Measurements from ENCODE around the gene CRACR2A. TPM values are rescaled to one million over a fixed set of nuclear protein-coding genes. Genes with fewer than 3 reads are reported as not detected.
A peak's percentile ranks its signal among the peaks of the same experiment; 100 is the strongest.

The CRACR2A gene
- total and polyA plus RNA-seq, 2 of the 8 experiments (the other 6 are each of a cell fraction or from before 2014, with no cell fraction given) = 0.85 to 3.2 TPM

- H2BK120ac ChIP-seq (replicated peaks; ENCODE audit: low read depth, low read length) = no peak overlapping the region
- DNase-seq (ENCODE audit: low read depth in 1 of 2, low spot score in 2 of 2) (peak in 1 of 2 experiments; percentile 23), FAIRE-seq (no peak)
- no peak overlapping the region for H3K27ac ChIP-seq (ENCODE audit: low read depth, low read length)
- no peak overlapping the region for H2BK5ac ChIP-seq (ENCODE audit: low read depth, low read length)
- no peaks in the 10 kb centered on the region for H4K20me1 ChIP-seq (replicated peaks in 1 of 2; ENCODE audit: control insufficient read depth in 1 of 2, insufficient read depth in 2 of 2, low read length in 2 of 2)
- no peaks in the 10 kb centered on the region for H3K27me3 ChIP-seq (replicated peaks in 1 of 4; ENCODE audit: control insufficient read depth in 3 of 4, extremely low read depth in 1 of 4, insufficient read depth in 3 of 4, low read length in 3 of 4)
- no peak overlapping the region for H2BK12ac ChIP-seq (ENCODE audit: low read depth, low read length)
- H3K9me3 ChIP-seq (ENCODE audit: insufficient read depth in 2 of 2, low read depth in 1 of 2, low read length in 1 of 2) = no peaks in the 10 kb centered on the region
- no peak overlapping the region for H3K4me2 ChIP-seq (ENCODE audit: insufficient read depth in 1 of 2, low read depth in 2 of 2, low read length in 2 of 2)
- no peak overlapping the region for H2BK15ac ChIP-seq (ENCODE audit: low read length)
- no peak overlapping the region for H4K5ac ChIP-seq (ENCODE audit: insufficient read length, low read depth, low read length)
- no peaks in the 10 kb centered on the region for H3K23me2 ChIP-seq (ENCODE audit: low read depth, low read length)
- H2AK5ac ChIP-seq (ENCODE audit: low read depth, low read length) = no peak overlapping the region
- no peaks in the 10 kb centered on the region for H3K4me1 ChIP-seq (replicated peaks in 1 of 4; ENCODE audit: control insufficient read depth in 3 of 4, insufficient read depth in 4 of 4, low read length in 3 of 4)
- H2BK20ac ChIP-seq (ENCODE audit: low read length) = no peak overlapping the region
- ChIA-PET CTCF (ENCODE audit: partially characterized antibody) (interaction anchor here (0.6 to 7.7 kb wide), 6 partner anchors 11 to 384 kb away, joined by 3 to 38 read pairs (median 4); no protein-coding TSS in a partner anchor), POLR2A (ENCODE audit: partially characterized antibody) (interaction anchor here (0.6 kb wide), 1 partner anchor 15 kb away, joined by 3 read pairs; no protein-coding TSS in a partner anchor)
- no peak overlapping the region for H3K4me3 ChIP-seq (ENCODE audit: extremely low read depth in 1 of 4, insufficient read depth in 2 of 4, low read depth in 3 of 4, low read length in 4 of 4)
- H4K8ac ChIP-seq (ENCODE audit: extremely low read depth, insufficient read depth, low read length) = no peak overlapping the region
- H3K14ac ChIP-seq (ENCODE audit: insufficient read length) = no peak overlapping the region
- TF ChIP-seq BRCA1 (IDR thresholded peaks at IDR 0.05; ENCODE audit: low read depth, low read length) (no peak), ASH2L (IDR thresholded peaks at IDR 0.05; ENCODE audit: low read length) (no peak), GABPA (IDR thresholded peaks at IDR 0.05; ENCODE audit: borderline replicate concordance, insufficient read depth, low read length) (no peak), RAD21 (IDR thresholded peaks at IDR 0.05 in 1 of 2, conservative IDR thresholded peaks at IDR 0.05 in 1 of 2; ENCODE audit: low read depth in 2 of 2, low read length in 2 of 2) (no peak), CBX8 (IDR thresholded peaks at IDR 0.05; ENCODE audit: borderline replicate concordance, low read depth, low read length) (no peak), RFX5 (IDR thresholded peaks at IDR 0.05; ENCODE audit: borderline replicate concordance, low read depth, low read length) (no peak)
- TF ChIP-seq, protein P1, sequence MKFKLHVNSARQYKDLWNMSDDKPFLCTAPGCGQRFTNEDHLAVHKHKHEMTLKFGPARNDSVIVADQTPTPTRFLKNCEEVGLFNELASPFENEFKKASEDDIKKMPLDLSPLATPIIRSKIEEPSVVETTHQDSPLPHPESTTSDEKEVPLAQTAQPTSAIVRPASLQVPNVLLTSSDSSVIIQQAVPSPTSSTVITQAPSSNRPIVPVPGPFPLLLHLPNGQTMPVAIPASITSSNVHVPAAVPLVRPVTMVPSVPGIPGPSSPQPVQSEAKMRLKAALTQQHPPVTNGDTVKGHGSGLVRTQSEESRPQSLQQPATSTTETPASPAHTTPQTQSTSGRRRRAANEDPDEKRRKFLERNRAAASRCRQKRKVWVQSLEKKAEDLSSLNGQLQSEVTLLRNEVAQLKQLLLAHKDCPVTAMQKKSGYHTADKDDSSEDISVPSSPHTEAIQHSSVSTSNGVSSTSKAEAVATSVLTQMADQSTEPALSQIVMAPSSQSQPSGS (IDR thresholded peaks at IDR 0.05; ENCODE audit: low read length) = no peak
- H2AFZ ChIP-seq (ENCODE audit: low read length) = no peak overlapping the region
- no peak overlapping the region for H3K18ac ChIP-seq (ENCODE audit: extremely low read depth, low read length)
- H3K9ac ChIP-seq (replicated peaks in 1 of 4; ENCODE audit: extremely low read depth in 1 of 4, low read depth in 3 of 4, low read length in 3 of 4) = no peak overlapping the region
- H3K36me3 ChIP-seq (ENCODE audit: control insufficient read depth in 2 of 4, insufficient read depth in 4 of 4, low read length in 3 of 4) = no peaks in the 10 kb centered on the region
- no peak overlapping the region for H3K23ac ChIP-seq (ENCODE audit: insufficient read length)
- 93% methylated on average over 12 of the region's 12 CpGs; no CpG with 5 or more reads in 1 of the 2 experiments for WGBS, 2 experiments (ENCODE audit: extremely low coverage in 1 of 2, insufficient coverage in 1 of 2, insufficient read length in 1 of 2, insufficient replicate concordance in 2 of 2, low coverage in 1 of 2, low lambda C conversion rate in 2 of 2, missing lambda C conversion rate in 1 of 2)
- H3K56ac ChIP-seq (replicated peaks; ENCODE audit: insufficient read length, low read depth, low read length) = no peak overlapping the region
- H4K91ac ChIP-seq (replicated peaks; ENCODE audit: insufficient read length, low read length) = no peak overlapping the region
- H3K79me1 ChIP-seq (ENCODE audit: low read depth, low read length) = no peaks in the 10 kb centered on the region
- no peak overlapping the region for H3K4ac ChIP-seq (replicated peaks; ENCODE audit: insufficient read length, low read depth, low read length)
- H3K79me2 ChIP-seq (ENCODE audit: control insufficient read depth in 1 of 2, insufficient read depth in 2 of 2, low read length in 2 of 2) = no peaks in the 10 kb centered on the region
Observed at GRCh38 chr12:3684449-3685051, 68.4 kb downstream of the CRACR2A start.
